K562 (cell line): ENCODE data around the gene FGF11. TPM values are rescaled to one million over a fixed set of nuclear protein-coding genes. Genes with fewer than 3 reads are reported as not detected.

ENCODE experiments used
- ARID4B ChIP-seq: sonication (generic); formaldehyde crosslinking; IDR thresholded peaks from 2 replicates; pipeline ENCODE4 v1.8.0; 2022; ENCODE audit warnings: mild to moderate bottlenecking, missing genetic modification reagents
- ATF3 ChIP-seq, 2 experiments: fragments of 450-650 bp in 1 of 2; sonication (generic) in 1 of 2; formaldehyde crosslinking in 1 of 2; IDR thresholded peaks in 1 of 2; conservative IDR thresholded peaks in 1 of 2; 2 replicates each; pipeline versions ENCODE4 v1.6.1 to v1.8.1; 2016 to 2023; ENCODE audit warnings: mild to moderate bottlenecking in 2 of 2, moderate library complexity in 2 of 2, inconsistent platforms in 1 of 2, missing genetic modification reagents in 1 of 2
- CUX1 ChIP-seq: fragments of 200-800 bp; sonication (Bioruptor generic); IDR thresholded peaks from 2 replicates; pipeline ENCODE4 v1.6.1; 2016; ENCODE audit warnings: missing genetic modification characterization, missing compliant biosample characterization
- ETS1 ChIP-seq: conservative IDR thresholded peaks from 2 replicates; pipeline ENCODE4 v1.6.1; 2011; ENCODE audit warnings: low read depth, mild to moderate bottlenecking, low read length; ENCODE audit not compliant: control insufficient read depth
- KDM4B ChIP-seq, 2 experiments: fragments of 450-650 bp in 1 of 2; sonication (generic) in 1 of 2; IDR thresholded peaks; 2 replicates each; pipeline ENCODE4 v1.6.1; 2016 to 2017; ENCODE audit warnings: borderline replicate concordance in 2 of 2, antibody characterized with exemption in 1 of 2, low read depth in 1 of 2, mild to moderate bottlenecking in 1 of 2
- PHB ChIP-seq: fragments of 250-450 bp; sonication (Bioruptor Pico); IDR thresholded peaks from 2 replicates; pipeline ENCODE4 v1.5.0; 2021
- TRIM24 ChIP-seq, 2 experiments: fragments of 450-650 bp; IDR thresholded peaks; 2 replicates each; pipeline ENCODE4 v1.6.1; 2016
- ZNF395 ChIP-seq: fragments of 200-800 bp; sonication (Bioruptor generic); IDR thresholded peaks from 2 replicates; pipeline ENCODE4 v1.6.1; 2017; ENCODE audit warnings: missing genetic modification characterization, missing compliant biosample characterization
- polyA plus RNA-seq, 8 experiments: library from polyadenylated mRNA; depleted of rRNA in 4 of 8; stranded (reverse) in 5 of 8; unstranded in 3 of 8; fragments of >200 nt; fragmentation: Nextera tagmentation in 2 of 8; fragmentation: Illumina TruSeq in 1 of 8; extraction: Ambion mirVana in 2 of 8; extraction: Trizol in 1 of 8; gene quantifications; 2 replicates each; pipeline versions ENCODE4 v1.2.1 to v1.2.3, GENCODE V29; 2011 to 2014; ENCODE audit warnings: inconsistent platforms in 1 of 8, missing spikeins in 1 of 8
- total RNA-seq, 7 experiments: library from RNA; depleted of rRNA in 6 of 7; stranded (reverse); fragments of >200 nt in 6 of 7; fragmentation: Illumina TruSeq in 2 of 7; extraction: Trizol in 2 of 7; gene quantifications; 2 replicates each; pipeline versions ENCODE4 v1.2.1 to v1.2.3, GENCODE V29; 2011 to 2021; ENCODE audit warnings: low replicate concordance in 1 of 7

FGF11 gene
- total and polyA plus RNA-seq, 9 of the 15 experiments (the other 6 are each of a cell fraction or from before 2014, with no cell fraction given), result 1.2 to 7.5 (median 3.0) TPM

- TF ChIP-seq ATF3 (IDR thresholded peaks at IDR 0.05) (no peak), ATF3 (CRISPR knock-in tag; conservative IDR thresholded peaks at IDR 0.05) (peak; percentile 71; the same call in 1 of the 2 replicates), KDM4B (IDR thresholded peaks at IDR 0.05; ENCODE audit: borderline replicate concordance in 2 of 2, low read depth in 1 of 2) (peak in 1 of 2 experiments; percentile 96; a peak in 2 of 4 replicates), PHB (0 out of 2 replicates have a peak, but pooled peaks have one; percentile 71), ZNF395 (CRISPR knock-in tag) (peak; percentile 50; the same call in 1 of the 2 replicates), ETS1 (no peak; the same call in none of the 2 replicates), ARID4B (CRISPR knock-in tag) (no peak), CUX1 (no peak), TRIM24 (IDR thresholded peaks at IDR 0.05) (peak in 1 of 2 experiments; percentile 28; a peak in 1 of 4 replicates)
These were observed 45.0 kb downstream of the FGF11 start, which contains the start of gene POLR2A (continued) for GRCh38 chr17:7484067-7484918.
